Activated CD8-positive, alpha-beta memory T cell treated with anti-CD3 and anti-CD28 coated beads for 24 hours (primary cell): ENCODE results near the gene PCP4L1.
"Not testable (repeated sequence)": the region's sequence is repeated elsewhere in the genome, so short reads cannot be mapped to it uniquely, and the experiment has no call there.

Experiments used
- DNase-seq: peaks from one replicate; pipeline ENCODE4 v3.0.0-alpha.2; 2020

Gene PCP4L1

GRCh38 chr1:161258439-161259344 lies at the start of gene PCP4L1:
Gene PCP4L1 (plus strand): TSS chr1:161258745. CDS start chr1:161258975, 230 bp downstream.
- DNase-seq = peak; percentile 74

- DNase-seq = peak; percentile 83
These were observed 48.6 kb upstream of the PCP4L1 start for GRCh38 chr1:161209790-161210409.

- DNase-seq = no peak
These were observed 44.2 kb upstream of the PCP4L1 start for GRCh38 chr1:161214369-161214768.

- DNase-seq = no peak
These were observed 43.5 kb upstream of the PCP4L1 start, which contains the start of gene FCER1G for GRCh38 chr1:161215076-161215475. Gene FCER1G (plus strand): TSS chr1:161215295. CDS start chr1:161215322, 27 bp downstream.

GRCh38 chr1:161216945-161217712 lies 41.4 kb upstream of the PCP4L1 start:
- no peak for DNase-seq

GRCh38 chr1:161217831-161218230 lies 40.7 kb upstream of the PCP4L1 start:
- no peak for DNase-seq

GRCh38 chr1:161218301-161219077 lies 40.1 kb upstream of the PCP4L1 start:
- DNase-seq = no peak

- DNase-seq = no peak
These were observed 39.3 kb upstream of the PCP4L1 start for GRCh38 chr1:161219078-161219892.

- DNase-seq = no peak
These were observed 38.5 kb upstream of the PCP4L1 start for GRCh38 chr1:161220002-161220401.

GRCh38 chr1:161222175-161223019 lies 36.1 kb upstream of the PCP4L1 start:
- no peak for DNase-seq

GRCh38 chr1:161223805-161224694 lies 34.5 kb upstream of the PCP4L1 start:
- no peak for DNase-seq

GRCh38 chr1:161224695-161225087 lies 33.9 kb upstream of the PCP4L1 start:
- not testable (repeated sequence) for DNase-seq

GRCh38 chr1:161225178-161225533 lies 33.4 kb upstream of the PCP4L1 start:
- DNase-seq = no peak

- DNase-seq = peak; percentile 91
These were observed 32.8 kb upstream of the PCP4L1 start, which contains the start of gene TOMM40L for GRCh38 chr1:161225534-161226319. Gene TOMM40L (plus strand): TSS chr1:161226060. CDS start chr1:161226490, 430 bp downstream.

- DNase-seq = peak; percentile 70
These were observed 32.2 kb upstream of the PCP4L1 start for GRCh38 chr1:161226320-161226711.

- DNase-seq = no peak
These were observed 31.8 kb upstream of the PCP4L1 start for GRCh38 chr1:161226759-161227158.

GRCh38 chr1:161227196-161227871 lies 31.2 kb upstream of the PCP4L1 start:
- DNase-seq = peak; percentile 95

GRCh38 chr1:161228032-161228431 lies 30.5 kb upstream of the PCP4L1 start:
- no peak for DNase-seq
